A673 (cell line): ENCODE data around the gene OR10G4.

Experiments used
- EZH2 ChIP-seq: fragments of 200-600 bp; sonication (generic); IDR thresholded peaks from 2 replicates; pipeline ENCODE4 v1.6.1; 2017; ENCODE audit warnings: borderline replicate concordance, low read depth, mild to moderate bottlenecking, mixed read lengths, antibody characterized with exemption, low read length; ENCODE audit not compliant: poor library complexity, severe bottlenecking
- TF ChIP-seq, protein P1 (sequence below): fragments of 300-800, 200-600 bp; sonication (generic); conservative IDR thresholded peaks from 2 replicates; pipeline ENCODE4 v1.5.1; 2017; ENCODE audit warnings: low read depth, mild to moderate bottlenecking, antibody characterized with exemption, low read length, moderate library complexity, mixed read lengths

GRCh38 chr11:123995119-123995518, 17.7 kb upstream of the OR10G4 start, which contains the start of gene OR10G6:
- TF ChIP-seq, protein P1, sequence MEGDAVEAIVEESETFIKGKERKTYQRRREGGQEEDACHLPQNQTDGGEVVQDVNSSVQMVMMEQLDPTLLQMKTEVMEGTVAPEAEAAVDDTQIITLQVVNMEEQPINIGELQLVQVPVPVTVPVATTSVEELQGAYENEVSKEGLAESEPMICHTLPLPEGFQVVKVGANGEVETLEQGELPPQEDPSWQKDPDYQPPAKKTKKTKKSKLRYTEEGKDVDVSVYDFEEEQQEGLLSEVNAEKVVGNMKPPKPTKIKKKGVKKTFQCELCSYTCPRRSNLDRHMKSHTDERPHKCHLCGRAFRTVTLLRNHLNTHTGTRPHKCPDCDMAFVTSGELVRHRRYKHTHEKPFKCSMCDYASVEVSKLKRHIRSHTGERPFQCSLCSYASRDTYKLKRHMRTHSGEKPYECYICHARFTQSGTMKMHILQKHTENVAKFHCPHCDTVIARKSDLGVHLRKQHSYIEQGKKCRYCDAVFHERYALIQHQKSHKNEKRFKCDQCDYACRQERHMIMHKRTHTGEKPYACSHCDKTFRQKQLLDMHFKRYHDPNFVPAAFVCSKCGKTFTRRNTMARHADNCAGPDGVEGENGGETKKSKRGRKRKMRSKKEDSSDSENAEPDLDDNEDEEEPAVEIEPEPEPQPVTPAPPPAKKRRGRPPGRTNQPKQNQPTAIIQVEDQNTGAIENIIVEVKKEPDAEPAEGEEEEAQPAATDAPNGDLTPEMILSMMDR, result no peak
- TF ChIP-seq EZH2, result no peak
